GM19397 (cell line): Measurements from ENCODE around the gene HTRA1.

Source experiments
- ATAC-seq: cut with Tn5 transposase; IDR thresholded peaks from one replicate; pipeline ENCODE4 v1.9.1; 2021; ENCODE audit warnings: mild to moderate bottlenecking, moderate library complexity; ENCODE audit not compliant: unreplicated experiment

The HTRA1 gene

DNA sequence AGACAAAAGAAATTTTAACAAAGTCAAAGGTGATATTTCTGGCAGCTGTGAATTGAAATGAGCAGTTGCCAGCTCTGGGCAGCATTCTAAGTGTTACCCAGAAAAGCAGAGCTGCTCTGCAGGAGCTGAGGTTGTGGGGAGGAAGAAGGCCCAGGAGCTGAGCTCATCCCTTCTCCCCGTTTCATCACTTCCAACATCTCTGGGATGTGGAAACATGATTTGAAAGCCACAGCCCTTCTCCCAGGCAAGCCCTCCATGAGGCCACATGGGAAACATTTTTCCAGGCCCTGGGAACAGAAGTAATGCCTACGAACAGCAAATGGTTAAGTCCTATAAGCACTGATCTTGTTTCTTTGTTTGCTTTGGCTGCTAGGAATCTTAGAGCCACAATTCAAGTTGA lies 88.3 kb downstream of the HTRA1 start:
- ATAC-seq: no peak

DNA sequence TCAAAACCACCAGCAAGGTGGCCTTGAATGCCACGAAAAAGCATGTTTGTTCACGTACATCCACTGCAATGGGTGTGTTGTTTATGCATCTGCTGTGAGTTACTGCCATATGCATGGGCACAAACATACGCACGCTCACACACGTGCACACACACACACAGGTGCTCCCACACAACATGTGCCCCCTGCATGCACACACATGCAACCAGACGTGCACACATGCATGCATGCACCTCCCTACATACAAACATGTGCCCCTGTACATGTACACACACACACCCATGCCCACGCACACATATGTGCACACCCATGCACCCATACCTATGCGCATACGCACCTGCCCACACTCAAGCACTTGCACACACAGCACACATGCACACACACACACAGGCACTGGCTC lies 89.1 kb downstream of the HTRA1 start:
- no peak for ATAC-seq

DNA sequence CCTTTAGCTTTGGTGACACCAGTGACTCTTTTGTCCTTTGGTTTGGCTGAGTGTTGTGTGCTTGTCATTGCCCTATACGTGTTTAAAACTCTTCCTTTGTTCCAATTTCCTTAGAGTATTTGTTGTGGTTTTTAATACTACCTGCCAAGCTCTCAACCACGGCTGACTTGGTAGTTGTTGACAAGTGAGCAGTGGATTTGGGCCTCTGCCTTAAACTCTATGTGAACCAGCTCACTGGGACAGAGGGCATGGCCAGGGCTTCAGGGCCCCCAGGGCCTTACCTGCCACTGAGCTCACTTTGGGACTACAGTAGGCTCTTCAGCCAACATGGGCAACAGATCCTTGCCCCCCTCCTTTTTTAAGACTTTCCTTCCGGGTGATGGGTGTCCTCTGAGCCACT lies 89.6 kb downstream of the HTRA1 start:
- ATAC-seq: no peak

DNA sequence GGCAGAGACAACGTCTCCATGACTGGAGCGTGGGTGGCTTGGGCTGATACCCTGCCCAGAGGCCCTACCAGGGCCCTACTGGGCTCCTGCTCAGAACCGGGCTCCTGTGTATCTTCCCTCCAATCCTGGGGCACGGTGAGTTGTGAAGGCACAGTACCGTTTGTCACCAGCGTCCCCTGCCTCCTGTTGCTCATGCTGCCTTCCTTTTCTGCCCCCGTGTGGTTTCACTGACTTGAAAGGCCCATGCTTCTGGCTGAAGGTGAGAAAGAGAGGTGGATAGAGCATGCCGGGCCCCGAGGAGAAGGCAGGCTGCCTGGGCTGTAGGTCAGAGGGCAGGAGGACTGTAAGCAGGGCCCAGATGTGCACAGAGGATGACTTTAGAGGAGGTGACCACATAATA lies 90.1 kb downstream of the HTRA1 start:
- no peak for ATAC-seq

DNA sequence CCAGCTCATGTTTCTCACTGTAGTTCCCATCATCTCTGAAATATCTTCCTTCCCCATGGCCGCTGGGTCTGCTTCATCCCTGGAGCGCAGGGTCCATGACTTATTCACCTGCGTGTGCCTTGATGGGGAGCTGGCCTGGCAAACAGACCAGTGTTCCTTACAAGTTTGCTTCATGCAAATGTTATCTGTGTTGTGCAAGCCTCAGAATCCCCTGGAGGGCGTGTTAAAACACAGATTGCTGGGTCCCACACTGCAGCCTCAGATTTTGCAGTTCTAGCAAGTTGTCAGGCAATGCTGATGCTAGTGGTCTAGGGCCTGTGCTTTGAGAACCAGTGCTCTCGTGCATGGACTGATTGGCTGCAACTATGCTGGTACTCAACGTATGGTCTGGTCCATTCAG lies 92.0 kb downstream of the HTRA1 start:
- no peak for ATAC-seq

DNA sequence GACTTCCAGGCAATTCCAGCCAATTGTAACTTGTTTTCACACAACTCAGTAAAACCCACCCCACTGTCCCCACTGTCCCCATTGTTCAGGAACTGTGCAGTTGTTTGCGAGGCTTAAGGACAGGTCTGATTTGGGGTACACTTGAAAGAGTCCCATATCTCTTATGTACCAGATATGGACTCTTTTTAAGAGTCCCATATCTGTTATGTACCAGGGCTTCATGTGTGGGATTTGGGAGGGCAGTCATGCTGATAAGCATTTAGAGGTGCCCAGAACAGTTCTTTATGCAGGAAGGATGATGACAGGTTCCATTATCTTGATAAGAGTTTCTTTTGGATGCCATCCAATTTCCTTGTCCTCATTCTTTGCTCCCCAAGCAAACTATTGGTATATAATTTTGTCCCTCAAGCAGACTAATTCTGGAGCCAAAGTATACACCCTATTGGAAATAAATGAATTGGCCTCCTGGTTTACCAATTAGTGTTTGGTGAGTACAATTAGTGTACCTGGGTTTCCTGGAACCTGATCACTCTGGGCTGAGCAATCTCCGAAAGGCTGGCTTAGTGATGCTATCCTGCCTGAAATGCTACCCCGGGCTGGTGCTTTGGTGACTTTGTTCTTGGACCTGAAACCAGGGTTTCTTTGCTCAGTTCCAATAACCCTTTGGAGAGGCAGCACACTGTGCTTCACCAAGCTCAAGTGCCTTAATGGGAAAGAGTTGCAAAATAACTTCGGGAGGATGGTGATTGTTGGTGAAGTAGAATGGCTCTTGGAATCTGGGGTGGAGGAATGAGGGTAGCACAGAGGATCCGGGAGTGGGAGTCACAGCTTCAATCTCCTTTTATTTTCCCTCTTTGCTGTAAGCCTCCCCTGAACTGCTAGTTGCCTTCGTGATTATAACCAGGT lies 93.0 kb downstream of the HTRA1 start:
- no peak for ATAC-seq

DNA sequence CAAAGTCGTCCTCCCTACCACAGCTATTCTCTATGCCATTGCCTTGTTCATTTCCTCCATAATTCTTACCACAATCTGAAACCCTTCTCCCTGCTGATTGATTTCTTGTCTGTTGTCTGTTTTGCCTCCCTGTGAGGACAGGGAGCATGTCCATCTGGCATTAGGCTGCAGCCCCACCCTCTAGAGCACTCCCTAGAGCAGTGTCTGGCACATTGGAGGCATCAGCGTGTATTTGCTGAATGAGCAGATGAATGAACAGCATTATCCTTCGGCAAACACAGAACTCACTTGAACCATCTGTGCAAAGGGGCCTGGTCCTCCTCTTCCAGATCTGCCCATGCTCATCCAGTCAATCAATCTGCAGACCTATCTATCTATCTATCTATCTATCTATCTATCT lies 94.1 kb downstream of the HTRA1 start:
- ATAC-seq: no peak

DNA sequence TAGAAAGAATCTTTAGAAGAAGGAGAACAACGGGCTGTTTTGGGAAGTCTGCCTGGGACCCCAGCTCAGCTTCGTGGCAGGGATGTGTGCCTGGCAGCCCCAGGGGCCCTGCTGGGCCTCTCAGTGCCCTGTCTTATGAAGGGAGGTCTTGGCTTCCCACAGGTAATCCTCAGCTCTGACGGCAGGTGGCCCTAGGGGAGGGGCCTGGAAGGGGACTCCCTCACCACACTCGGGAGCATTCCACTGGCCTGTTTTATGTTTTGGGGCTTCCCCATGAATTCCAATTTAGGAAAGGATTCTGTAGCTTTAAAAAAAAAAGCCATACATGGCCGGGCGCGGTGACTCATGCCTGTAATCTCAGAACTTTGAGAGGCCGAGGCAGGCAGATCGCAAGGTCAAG lies 96.2 kb downstream of the HTRA1 start:
- ATAC-seq: no peak

DNA sequence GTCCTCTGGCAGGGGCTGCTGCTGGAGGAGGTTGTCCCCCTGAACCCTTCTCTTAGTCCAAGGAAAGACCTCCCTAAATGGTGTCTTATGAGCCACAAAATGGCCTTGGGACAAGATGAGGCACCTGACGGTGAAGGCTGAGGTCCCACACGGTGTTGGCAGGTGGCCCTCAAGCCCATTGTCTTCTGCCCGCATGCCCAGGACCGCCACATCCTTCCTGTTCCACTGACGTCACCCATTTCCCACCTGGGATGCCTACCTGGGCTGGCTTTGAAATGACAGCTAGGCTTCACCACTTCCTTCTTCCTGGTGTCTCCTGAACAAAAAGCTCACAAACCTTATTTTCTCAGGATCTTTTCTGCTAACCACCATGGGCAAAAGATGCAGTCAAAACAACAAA lies 97.1 kb downstream of the HTRA1 start:
- ATAC-seq: no peak

DNA sequence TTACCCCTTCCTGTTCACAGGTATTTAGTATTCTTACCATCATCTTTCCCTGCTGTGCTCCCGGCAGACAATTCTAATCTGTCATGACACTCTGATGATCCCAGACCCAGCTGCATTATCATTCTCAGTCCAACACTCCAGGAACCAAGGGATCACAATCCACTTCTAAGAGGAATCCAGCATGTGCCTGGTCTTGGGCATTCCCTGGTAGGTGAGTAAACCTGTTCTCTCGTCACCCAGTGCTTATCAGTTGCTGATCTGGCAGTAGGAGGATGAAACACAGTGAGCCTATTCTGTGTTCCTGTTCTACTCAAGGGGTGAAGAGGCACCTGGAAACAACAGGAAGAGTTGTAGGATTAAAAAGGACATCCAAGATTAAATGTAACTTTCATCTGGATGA lies 97.9 kb downstream of the HTRA1 start:
- ATAC-seq: no peak

DNA sequence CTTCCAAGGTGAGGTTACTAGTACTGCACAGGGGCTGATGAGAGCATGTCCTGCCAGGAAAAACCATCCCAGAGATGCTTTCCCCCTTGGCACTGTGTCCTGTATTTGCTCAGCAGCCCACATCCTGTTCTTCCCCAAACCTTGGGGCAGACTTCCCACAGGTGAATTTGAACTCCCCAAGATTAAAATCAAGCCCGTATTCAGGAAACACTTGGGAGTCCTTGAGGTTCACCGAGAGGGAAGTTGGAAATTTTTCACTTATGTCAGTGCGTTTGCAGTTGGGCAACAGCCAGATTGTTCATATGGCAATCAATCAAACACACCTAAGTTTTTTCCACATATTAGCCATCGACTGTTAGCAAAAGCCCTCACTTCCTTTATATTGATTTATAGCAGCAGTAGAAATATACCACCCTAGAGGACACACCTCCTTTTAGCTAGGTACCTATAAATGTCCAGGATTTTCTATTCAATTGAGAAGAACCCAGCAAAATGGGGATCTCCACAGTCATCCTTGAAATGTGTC lies 99.0 kb downstream of the HTRA1 start, which contains the start of gene DMBT1:
DMBT1 (plus strand) TSS at position 476 of the 526 bp plus-strand sequence; CDS start at position 493, 17 bp downstream.
- ATAC-seq: no peak

DNA sequence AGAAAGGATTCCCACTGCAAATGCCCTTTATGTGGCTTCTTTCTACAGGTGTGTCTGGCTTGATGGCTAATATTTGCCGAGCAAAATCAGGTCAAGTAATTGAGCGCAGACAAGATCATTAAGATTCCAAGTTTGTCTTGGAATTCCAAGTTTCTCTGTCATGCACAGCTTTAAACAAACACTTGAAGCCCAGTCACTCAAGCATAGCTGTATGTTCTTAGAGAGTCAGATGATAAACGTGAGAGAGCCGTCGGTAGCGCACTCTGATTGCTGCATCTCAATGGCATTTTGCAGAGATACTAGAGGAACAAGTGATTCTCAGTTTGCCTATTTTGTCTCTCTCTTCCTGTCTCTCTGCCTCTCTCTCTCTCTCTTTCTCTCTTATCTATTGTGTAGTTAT lies 99.9 kb downstream of the HTRA1 start:
- ATAC-seq: no peak

DNA sequence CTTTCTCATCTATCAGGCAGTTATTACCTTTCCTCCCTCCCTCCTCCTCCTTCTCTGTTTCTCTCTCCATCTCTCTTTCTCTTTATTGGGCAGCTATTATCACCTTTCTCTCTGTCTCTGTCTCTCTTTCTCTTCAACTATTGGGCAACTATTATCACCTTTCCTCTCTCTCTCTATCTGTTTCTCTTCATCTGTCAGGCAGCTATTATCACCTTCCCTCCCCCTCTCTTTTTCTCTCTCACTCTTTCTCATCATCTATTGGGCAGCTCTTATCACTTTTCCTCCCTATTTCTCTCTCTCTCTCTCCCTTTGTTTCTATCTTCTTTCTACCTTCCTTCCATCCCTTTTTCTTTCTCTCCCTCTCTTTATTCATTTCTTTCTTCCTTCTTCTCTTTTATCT lies 100.4 kb downstream of the HTRA1 start:
- ATAC-seq: no peak
